Glomerular visceral epithelial cell (primary cell): ENCODE measurements around the gene RAB3D.
"Not testable (repeated sequence)": the region's sequence is repeated elsewhere in the genome, so short reads cannot be mapped to it uniquely, and the experiment has no call there.

Source experiments
- DNase-seq: peaks from one replicate; pipeline ENCODE4 v3.0.0-alpha.2; 2016; ENCODE audit errors: extremely low spot score

The RAB3D gene

DNA sequence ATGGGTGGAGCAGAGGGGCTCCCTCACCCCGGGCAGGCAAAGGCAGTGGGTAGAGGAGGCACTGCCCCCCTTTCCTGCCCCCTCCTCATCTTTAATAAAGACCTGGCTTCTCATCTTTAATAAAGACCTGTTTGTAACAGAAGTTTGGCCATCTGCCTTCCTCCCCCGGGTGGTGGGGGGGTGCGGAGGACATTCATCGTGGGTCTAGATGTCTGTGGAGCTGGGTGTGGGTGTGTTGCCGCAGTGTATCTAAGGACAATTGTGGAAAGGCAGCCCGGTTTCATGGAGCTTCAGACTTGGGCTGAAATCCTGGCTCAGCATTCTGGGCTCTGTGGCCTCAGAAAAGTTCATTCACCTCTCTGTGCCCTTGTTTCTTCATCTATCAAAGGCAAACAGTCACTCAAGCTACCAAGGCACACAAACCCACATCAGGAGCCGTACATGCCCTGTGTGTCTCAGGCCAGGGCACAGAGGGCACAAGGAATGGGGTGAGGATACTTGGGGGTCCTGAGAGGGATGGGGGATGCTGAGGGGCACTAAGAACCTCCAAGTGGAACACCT, 26.2 kb upstream of the RAB3D start:
- DNase-seq: no peak

DNA sequence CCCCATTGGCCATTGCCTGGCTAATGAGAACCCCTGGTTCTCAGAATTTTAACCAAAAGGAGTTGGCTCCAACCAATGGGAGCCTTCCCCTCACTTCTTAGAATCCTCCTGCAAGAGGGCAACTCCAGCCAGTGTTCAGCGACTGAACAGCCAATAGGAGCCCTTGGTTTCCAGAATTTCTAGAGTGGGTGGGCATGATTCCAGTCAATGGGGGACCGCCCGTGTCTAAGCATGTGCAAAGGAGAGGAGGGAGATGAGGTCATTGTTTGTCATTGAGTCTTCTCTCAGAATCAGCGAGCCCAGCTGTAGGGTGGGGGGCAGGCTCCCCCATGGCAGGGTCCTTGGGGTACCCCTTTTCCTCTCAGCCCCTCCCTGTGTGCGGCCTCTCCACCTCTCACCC, 25.5 kb upstream of the RAB3D start:
- no peak for DNase-seq

DNA sequence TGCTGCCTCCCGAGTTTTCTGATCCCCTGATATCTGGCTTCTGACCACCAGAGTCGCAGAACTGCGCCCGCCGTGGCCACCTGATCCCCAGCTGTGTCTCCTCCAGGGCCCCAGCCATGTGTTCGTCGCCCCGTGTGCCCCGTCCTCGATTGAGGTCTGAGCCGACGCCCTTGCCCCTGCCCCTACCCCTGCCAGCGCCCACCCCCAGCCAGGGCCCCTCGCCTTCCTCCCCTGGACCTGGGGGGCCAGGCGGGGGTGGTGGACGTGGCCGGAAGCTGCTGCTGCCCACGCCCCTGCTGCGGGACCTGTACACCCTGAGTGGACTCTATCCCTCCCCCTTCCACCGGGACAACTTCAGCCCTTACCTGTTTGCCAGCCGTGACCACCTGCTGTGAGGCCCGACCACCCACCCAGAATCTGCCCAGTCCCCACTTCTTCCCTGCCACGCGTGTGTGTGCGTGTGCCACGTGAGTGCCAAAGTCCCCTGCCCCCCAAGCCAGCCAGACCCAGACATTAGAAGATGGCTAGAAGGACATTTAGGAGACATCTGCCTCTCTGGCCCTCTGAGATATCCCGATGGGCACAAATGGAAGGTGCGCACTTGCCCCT, 24.9 kb upstream of the RAB3D start:
- DNase-seq: no peak

DNA sequence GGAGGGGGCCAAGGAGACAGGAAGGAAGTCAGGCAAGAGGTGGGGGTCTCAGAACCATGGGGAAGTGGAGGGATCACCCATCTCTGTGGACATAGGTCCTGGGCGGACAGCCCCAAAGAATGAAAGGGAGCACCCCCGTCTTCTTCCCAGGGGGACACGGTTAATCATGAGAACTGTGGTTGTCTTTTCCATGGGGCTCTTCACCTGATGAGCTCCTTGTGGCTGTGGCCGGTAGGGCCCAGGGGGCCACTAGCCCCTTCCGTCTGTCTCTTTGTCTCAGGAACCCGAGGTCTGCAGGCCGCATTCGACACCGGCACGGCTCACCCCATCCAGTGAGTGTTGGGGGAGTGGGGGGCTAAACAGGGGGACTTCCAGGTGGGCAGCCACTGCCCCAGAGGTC, 24.4 kb upstream of the RAB3D start:
- no peak for DNase-seq

DNA sequence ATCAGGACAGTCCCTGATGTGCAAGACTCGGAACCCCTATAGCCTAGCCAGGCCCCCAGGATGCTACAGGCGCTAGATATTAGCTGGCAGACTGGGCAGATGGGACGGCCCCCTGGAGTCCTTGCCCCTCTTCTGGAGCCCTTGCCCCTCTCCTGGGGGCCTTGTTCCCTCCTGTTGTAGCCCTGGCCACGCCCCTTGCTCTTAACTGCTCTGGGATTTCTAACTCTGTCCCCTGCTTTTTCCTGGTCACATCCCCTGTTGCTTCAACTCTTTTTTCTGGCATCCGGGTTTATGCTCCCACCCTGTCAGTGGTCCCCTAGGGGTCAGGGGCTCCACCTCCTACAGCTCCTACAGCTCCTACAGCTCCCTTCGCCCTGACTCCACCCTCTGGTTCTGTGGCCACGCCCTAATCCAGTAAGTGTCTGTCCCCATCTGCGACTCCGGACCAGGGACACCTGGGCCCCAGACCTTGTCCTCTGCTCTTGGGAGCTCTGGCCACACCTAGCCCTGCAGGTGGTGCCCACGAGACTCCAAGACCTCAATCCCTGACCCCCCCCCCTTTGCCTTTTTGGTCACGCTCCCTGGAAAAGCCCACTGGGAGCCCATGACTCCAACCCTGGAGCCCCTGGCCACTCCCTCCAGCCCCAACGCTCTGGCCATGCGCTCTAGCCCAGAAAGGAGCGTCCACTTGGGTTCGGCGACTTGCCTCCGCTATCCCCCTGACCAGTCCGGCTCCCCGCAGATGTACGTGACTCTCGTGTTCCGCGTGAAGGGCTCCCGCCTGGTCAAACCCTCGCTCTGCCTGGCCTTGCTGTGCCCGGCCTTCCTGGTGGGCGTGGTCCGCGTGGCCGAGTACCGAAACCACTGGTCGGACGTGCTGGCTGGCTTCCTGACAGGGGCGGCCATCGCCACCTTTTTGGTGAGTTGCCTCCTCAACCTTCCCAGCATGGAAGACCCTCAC, 22.6 kb upstream of the RAB3D start:
- no peak for DNase-seq

DNA sequence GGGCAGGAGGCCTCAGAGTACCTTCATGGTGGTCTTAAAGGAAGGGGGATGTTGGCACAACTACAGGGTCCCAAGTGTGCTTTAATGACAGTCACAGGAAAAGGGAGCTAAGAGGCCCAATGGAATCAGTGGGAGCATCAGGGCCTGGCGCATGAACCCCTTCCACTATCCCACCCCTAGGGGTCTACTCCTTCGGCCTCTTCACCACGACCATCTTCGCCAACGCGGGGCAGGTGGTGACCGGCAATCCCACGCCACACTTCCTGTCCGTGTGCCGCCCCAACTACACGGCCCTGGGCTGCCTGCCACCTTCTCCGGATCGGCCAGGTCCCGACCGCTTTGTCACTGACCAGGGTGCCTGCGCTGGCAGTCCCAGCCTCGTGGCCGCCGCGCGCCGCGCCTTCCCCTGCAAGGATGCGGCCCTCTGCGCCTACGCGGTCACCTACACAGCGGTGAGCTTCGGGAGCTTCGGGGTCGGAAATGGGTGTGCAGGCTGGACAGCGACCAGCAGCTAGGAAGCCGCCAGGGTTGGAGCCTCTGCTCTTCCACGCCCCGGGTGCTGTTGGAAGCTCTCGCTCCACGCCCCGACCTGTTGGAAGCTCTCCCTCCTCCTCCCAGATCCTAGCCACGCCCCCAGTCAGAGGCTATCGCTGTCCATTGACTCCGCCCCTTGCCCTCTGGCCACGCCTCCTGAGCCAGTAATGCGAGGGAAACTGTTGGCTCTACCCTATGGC, 21.7 kb upstream of the RAB3D start:
- no peak for DNase-seq

DNA sequence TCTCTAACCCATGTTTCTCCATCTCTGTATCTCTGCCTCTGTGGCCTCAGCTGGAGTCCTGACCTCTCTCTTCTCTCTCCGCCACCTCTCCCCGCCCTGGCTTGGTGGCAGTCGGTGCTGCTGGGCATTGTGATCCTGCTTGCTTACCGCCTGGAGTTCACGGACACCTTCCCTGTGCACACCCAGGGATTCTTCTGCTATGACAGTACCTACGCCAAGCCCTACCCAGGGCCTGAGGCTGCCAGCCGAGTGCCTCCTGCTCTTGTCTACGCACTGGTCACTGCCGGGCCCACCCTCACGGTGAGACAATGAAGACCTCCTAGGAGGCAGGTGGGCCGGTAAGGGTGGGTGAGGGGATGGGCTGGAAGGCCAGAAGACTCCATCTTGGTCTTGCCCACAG, 20.0 kb upstream of the RAB3D start:
- no peak for DNase-seq

DNA sequence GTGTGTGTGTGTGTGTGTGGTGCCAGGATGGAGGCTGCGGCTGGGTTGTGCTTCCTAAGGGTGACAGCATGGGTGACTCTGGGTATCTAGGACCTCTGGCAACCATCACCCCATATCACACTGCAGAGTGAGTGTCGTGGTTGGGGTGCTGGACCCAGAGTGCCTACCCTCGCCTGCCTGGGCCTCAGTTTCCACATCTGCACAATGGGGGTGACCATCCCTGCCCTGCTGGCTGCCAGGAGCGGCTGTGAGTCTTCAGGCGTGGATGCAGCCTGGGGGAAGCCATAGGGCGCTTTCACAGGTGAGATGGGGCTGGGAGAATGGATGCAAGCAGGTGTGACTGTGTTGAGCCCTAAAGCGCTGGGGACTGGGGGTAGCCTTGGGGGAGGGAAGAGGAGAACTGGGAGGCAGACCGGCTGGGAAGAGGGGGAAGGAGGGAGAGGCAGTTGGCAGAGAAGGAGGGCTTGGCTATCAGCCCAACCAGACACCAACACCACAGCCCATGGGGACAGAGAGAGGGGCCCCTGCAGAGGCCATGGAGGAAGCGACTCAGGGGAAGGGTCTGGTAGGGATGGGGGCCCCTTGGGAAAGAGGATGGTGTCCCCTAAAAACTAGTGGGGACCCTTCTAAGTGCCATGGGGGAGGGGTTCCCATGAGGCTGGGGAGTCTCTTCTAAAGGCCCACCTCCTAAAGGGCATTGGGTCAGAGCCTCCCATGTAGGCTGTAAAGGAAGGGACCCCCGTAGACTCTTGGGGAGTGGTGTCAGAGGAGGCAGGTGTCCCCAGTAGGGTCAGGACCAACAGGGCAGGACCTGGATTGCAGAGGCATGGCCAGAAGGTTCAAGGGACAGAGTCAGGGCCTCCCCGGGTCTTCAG, 17.5 kb upstream of the RAB3D start:
- DNase-seq: no peak

DNA sequence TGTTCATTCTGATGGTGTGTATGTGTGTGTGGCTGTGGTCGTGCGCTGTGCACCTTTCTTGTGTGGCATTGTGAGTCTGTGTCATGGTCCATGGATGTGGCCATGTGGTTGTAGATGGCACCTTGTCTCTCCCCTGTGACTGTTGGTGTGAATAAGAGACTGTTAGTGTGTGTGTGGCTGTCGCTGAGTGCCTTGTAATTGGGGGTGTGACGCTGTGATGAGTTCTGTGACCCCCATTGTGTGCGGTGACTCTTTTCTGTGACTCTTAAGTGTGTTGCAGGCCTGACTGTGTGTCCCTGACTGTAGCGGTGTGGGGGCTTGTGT, 16.6 kb upstream of the RAB3D start:
- DNase-seq: no peak

DNA sequence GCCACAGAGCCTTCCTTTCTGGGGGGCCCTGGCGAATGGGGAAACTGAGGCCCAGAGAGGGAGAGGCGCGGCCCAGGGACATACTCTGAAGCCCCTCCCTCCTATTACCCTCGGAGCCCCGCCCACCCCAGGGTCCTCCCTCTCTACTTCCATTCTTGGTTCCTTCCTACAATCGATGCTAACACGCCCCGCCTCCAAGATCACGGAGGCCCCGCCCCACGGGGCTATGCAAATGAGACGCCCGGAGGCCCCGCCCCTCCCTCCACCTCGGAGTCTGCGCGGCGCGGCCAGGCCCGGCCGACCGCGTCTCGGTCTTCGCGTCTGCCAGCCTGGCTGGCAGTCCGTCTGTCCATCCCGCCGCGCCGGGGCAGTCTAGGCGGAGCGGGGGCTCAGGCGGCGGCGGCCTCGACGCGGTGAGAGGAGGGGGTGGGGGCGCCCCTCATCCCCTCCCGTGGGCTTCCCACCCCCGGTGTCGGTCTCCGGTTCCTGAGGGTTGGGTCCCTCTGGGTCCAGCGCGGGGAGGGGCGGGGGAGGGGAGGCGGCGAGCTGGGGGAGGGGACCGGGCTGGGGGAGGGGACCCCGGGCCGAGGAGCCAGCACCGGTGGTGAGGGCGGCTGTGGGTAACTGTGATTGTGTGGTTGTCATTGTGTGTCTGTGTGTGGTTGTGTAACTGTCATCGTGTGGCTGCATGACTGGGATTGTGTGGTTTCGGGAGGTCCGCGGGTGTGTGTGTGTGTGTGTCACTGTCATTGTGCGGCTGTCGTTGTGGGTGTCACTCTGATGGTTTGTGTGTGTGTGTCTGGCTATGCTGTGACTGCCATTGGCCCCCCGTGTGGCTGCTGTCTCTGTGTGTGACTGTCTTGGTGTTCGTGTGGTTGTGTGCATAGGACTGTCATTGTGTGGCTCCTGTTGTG, 16.0 kb upstream of the RAB3D start, which contains the start of gene PLPPR2:
PLPPR2 (plus strand) TSS at position 273 of the 914 bp plus-strand sequence. CDS start 2,242 bp downstream, outside the sequence.
- DNase-seq: peak; percentile 86

DNA sequence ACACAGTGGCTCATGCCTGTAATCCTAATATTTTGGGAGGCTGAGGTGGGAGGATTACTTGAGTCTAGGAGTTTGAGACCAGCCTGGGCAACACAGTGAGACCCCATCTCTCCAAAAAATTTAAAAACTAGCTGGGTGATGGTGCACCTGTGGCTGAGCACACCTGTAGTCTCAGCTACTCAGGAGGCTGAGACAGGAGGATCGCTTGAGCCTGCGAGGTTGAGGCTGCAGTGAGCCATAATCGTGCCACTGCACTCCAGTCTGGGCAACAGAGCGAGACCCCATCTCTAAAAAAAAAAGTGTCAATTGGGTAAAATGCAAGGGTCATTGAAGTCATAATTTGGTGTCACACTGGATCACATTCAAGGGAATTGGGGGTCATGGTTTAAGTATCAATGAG, 14.6 kb upstream of the RAB3D start:
- not testable (repeated sequence) for DNase-seq

DNA sequence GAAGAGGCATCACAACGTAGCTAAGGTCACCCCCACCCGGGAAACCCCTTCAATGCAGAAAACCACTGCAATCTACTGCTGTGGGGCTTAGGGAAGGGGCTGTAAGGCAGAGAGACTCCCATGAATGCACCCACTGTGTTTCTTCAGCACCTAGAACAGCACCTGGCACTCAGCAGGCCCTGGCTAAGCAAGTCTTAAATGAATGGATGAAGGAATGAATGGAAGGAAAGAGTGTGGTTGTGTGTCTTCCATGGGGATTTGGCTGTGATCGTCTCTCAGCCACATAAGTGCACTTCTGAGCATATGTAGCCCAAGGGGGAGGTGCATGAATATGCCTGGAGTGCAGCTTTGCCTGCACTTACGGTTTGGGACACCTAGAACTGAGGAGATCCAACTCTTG, 9.7 kb upstream of the RAB3D start:
- DNase-seq: no peak

DNA sequence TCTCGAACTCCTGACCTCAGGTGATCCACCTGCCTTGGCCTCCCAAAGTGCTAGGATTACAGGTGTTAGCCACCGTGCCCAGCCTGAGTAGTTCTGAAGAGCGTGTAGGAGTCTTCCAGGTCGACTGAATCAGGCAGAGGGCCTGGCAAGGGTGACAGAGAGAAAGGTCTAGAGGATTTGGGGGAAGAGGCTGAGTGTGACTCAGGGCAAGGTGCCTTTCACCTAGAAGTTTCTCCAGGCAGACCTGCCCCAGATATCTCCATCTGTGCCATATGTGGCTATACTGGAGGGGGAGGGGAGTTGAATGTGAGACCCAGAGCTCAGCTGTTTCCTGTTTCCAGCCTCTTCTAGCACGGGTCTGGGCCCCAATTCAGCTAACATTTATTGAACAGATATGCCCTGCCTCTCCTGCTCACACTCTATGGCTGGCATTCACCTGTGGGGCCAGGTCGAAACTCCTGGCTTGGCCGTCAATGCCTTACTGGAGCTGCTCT, 8.1 kb upstream of the RAB3D start:
- DNase-seq: no peak

DNA sequence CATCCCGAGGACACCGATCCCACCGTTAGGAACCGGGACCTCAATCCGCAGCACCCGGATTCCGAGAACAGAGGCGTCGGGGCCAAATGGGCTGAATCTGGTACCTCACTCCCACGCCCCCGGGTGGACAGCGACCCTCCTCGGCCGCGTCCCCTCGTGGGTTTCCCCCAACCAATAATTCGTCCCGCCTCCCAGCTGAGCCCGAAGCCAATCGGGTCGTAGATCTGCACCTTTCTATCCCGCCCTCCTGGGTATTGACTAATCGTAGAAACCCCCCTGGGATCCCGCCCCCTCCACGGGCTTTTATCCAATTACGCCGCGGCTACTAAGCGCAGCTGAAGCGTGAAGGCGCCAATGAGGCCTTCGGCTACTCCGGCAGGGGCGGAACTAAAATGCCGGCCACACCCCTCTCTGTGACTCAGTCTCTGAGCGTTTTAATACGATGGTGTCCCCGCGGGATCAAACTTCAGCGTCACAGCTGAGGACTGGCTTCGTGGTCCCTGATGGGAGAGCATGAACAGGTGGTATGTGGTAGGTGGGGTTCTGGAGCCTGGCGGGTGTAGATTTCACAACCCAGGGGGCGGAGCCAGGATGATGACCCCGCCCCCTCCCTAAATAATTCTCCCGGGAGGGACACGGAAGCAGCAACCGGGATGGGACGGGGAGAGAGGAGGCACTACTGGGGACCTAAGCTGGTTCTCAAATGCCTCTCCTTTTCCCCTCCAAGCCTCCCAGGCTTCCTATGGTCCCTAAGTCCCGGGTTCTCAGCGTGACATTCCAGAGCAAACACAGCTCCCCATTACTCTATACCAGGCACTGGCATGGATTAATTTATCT, 6.9 kb upstream of the RAB3D start, which contains the start of the genes CCDC159 and TMEM205:
CCDC159 (plus strand) TSS at position 416 of the 837 bp plus-strand sequence; CDS start at position 504, 88 bp downstream.
TMEM205 (minus strand) TSS at position 165 of the 837 bp plus-strand sequence. CDS start 649 bp downstream, outside the sequence.
- peak; percentile 99 for DNase-seq

DNA sequence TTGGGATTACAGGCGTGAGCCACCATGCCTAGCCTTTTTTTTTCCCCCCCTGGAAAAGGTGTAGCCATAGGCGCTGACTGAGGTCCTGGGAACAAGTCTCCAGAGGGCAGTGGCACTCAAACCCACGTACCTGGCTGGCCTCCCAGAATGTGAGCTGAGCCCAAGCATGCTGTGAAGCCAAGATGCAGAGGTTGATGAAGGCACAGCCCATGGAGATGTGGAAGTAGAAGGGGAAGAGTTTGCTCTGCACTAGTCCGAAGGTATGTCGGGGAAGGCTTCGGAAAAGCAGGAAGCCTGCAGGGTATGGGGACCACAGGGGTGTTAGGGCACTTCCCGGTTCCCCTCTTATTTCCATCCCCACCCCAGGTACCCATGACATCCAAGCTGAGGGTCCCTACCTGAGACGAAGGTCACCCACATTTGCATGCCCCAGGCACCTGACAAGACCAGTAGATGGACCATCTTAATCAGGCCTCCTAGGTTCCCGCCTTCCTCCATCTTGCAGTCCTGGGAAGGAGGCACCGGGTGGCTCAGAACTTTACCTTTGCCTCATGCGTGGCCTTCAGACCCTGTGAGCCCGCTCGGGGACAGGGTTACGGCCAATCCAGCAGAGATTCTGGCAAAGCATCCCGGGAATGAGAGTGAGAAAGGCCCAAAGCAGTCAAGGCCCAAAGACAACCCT, 5.8 kb upstream of the RAB3D start:
- DNase-seq: no peak

DNA sequence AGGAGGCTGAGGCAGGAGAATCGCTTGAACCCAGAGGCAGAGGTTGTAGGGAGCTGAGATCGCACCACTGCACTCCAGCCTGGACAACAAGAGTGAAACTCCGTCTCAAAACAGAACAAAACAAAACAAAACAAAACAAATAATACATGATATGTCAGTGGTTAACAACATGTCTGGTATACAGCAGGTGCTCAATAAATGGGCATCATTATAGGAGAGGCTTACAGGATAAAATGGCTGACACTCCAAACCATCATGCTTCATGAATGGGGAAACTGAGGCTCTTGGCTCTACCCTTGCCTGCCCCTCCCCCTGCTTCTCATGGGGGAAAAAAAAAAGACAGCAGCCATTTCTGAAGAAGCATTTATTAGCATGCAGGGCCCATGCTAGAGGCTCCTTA, 3.0 kb upstream of the RAB3D start:
- DNase-seq: no peak

DNA sequence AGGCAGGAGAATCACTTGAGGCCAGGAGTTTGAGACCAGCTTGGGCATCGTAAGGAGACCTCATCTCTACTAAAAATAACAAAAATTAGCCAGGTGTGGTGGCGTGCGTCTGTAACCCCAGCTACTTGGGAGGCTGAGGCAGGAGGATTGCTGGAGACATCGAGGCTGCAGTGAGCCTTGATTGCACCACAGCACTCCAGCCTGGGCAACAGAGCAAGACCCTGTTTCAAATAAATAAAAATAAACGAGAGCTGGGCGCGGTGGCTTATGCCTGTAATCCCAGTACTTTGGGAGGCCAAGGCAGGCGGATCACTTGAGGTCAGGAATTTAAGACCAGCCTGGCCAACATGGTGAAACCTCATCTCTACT, 626 bp upstream of the RAB3D start:
- not testable (repeated sequence) for DNase-seq

DNA sequence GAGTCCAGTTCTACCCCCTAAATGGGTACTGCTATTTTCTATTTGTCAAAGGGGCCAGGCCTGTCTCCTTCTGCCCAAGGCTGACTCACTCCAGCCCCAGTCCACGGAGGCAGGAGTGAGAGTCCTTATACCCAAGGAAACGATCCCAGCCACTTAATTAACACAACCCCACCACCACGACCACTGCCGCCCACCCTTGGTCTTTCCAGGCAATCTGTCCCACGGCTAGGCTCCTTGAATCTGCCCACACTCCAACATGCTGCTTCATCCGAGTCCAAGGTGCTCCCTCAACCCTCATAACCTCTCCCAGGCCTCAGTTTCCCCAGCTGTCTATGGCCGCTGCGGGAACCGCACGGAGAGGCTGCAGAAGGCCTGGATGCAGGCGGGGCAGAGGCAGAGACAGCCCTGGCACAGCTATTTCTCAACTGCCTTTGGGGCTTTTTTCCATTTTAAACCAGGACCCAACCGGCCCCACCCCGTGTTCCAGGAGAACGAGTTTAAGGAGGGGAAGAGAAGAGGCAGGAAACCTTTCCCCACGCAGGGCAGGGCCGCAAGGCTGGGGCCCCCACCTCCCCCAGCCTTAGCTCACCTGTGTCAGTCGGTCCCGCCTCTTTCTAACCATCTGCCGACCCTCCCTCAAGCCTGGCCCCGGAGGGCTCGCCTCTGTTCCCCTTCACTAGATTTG, 746 bp downstream of the RAB3D start:
- DNase-seq: no peak
